ENCODE results near the gene CSK. TPM values are rescaled to one million over a fixed set of nuclear protein-coding genes. Genes with fewer than 3 reads are reported as not detected.
"Not testable (repeated sequence)": the region's sequence is repeated elsewhere in the genome, so short reads cannot be mapped to it uniquely, and the experiment has no call there.

CSK gene
- total RNA-seq, 4 donors from 2014 or later: 14.9 to 56.4 (median 24.5) TPM

GRCh38 chr15:74785194-74786032 lies 3.5 kb downstream of the CSK start:
- Histone ChIP-seq H3K9me3 (no peaks in the 10 kb centered on the region), H3K4me1 (peaks cover 0 to 93% (median 84%) of the 10 kb centered on the region in 4 donors), H3K27me3 (no peaks in the 10 kb centered on the region), H3K36me3 (no peaks in the 10 kb centered on the region), H3K4me3 (peak overlapping the region in 1 of 4 donors; percentile 13), H3K27ac (peak overlapping the region in 3 of 4 donors; percentile 88 to 91 (median 88))
- DNase-seq (ENCODE audit: low spot score in 2 of 2): no peak
- WGBS, 2 donors: 57 to 68% methylated on average over 12 to 13 of the region's 13 CpGs
- TF ChIP-seq CTCF (IDR thresholded peaks at IDR 0.05) (no peak), POLR2A (IDR thresholded peaks at IDR 0.05) (no peak), EP300 (IDR thresholded peaks at IDR 0.05) (no peak)

GRCh38 chr15:74786081-74786480 lies 4.2 kb downstream of the CSK start:
- H3K27me3 ChIP-seq; DNase-seq (ENCODE audit: low spot score in 2 of 2); H3K9me3 ChIP-seq; H3K36me3 ChIP-seq; H3K4me3 ChIP-seq: not testable (repeated sequence)
- 78 to 83% methylated on average over 12 of the region's 12 CpGs for WGBS, 2 donors
- Histone ChIP-seq H3K27ac (peak overlapping the region in 3 of 4 donors; percentile 82 to 88 (median 88)), H3K4me1 (peaks cover 0 to 93% (median 87%) of the 10 kb centered on the region in 4 donors)

GRCh38 chr15:74786551-74787165 lies 4.8 kb downstream of the CSK start:
- Histone ChIP-seq H3K27me3 (no peaks in the 10 kb centered on the region), H3K27ac (peak overlapping the region in 3 of 4 donors; percentile 82 to 88 (median 88)), H3K4me3 (no peak overlapping the region), H3K36me3 (no peaks in the 10 kb centered on the region), H3K4me1 (peaks cover 0 to 93% (median 87%) of the 10 kb centered on the region in 4 donors), H3K9me3 (no peaks in the 10 kb centered on the region)
- no peak for TF ChIP-seq CTCF (IDR thresholded peaks at IDR 0.05)
- TF ChIP-seq EP300 (IDR thresholded peaks at IDR 0.05): no peak
- TF ChIP-seq POLR2A (IDR thresholded peaks at IDR 0.05): no peak
- 56 to 65% methylated on average over 6 to 7 of the region's 7 CpGs for WGBS, 2 donors
- no peak for DNase-seq (ENCODE audit: low spot score in 2 of 2)

- H3K27ac ChIP-seq: peak overlapping the region; percentile 17 to 88 (median 85)
- no peaks in the 10 kb centered on the region for H3K27me3 ChIP-seq
- 41 to 43% methylated on average over 13 of the region's 13 CpGs for WGBS, 2 donors
- no peaks in the 10 kb centered on the region for H3K9me3 ChIP-seq
- peak overlapping the region in 2 of 4 donors; percentile 1 to 13 for H3K4me3 ChIP-seq
- H3K36me3 ChIP-seq: no peaks in the 10 kb centered on the region
- peak in 1 of 2 donors; percentile 59 for TF ChIP-seq EP300 (IDR thresholded peaks at IDR 0.05)
- peak; percentile 24 to 48 (median 40) for TF ChIP-seq CTCF (IDR thresholded peaks at IDR 0.05)
- TF ChIP-seq POLR2A (IDR thresholded peaks at IDR 0.05): no peak
- H3K4me1 ChIP-seq: peaks cover 0 to 100% (median 94%) of the 10 kb centered on the region in 4 donors
- peak in 1 of 2 donors; percentile 50 for DNase-seq (ENCODE audit: low spot score in 2 of 2)
Observed at GRCh38 chr15:74787251-74788041, 5.6 kb downstream of the CSK start.

- WGBS, 2 donors: 37 to 47% methylated on average over 7 of the region's 7 CpGs
- Histone ChIP-seq H3K4me1 (peaks cover 0 to 100% (median 97%) of the 10 kb centered on the region in 4 donors), H3K36me3 (no peaks in the 10 kb centered on the region), H3K27ac (peak overlapping the region; percentile 17 to 88 (median 85)), H3K4me3 (peak overlapping the region in 2 of 4 donors; percentile 1 to 13), H3K27me3 (no peaks in the 10 kb centered on the region), H3K9me3 (no peaks in the 10 kb centered on the region)
- no peak for DNase-seq (ENCODE audit: low spot score in 2 of 2)
- no peak for TF ChIP-seq CTCF (IDR thresholded peaks at IDR 0.05)
- no peak for TF ChIP-seq EP300 (IDR thresholded peaks at IDR 0.05)
- no peak for TF ChIP-seq POLR2A (IDR thresholded peaks at IDR 0.05)
Observed at GRCh38 chr15:74788042-74788682, 6.3 kb downstream of the CSK start.
